VCaP (cell line): ENCODE data around the gene HTR6.

Source experiments
- H3K27ac ChIP-seq: fragments of 450-650 bp; 2 replicates; pipeline ENCODE4 v1.5.1; 2017
- CTCF ChIP-seq: fragments of 450-650 bp; conservative IDR thresholded peaks from 2 replicates; pipeline ENCODE4 v1.5.1; 2017; ENCODE audit warnings: mild to moderate bottlenecking, moderate library complexity

Gene HTR6

GRCh38 chr1:19689085-19689757, 24.5 kb downstream of the HTR6 start:
- H3K27ac ChIP-seq: no peak overlapping the region
- no peak for TF ChIP-seq CTCF

- no peak for TF ChIP-seq CTCF
- no peak overlapping the region for H3K27ac ChIP-seq
Measured at GRCh38 chr1:19689856-19690255, 25.2 kb downstream of the HTR6 start.

GRCh38 chr1:19690342-19690741, 25.7 kb downstream of the HTR6 start:
- no peak for TF ChIP-seq CTCF
- H3K27ac ChIP-seq: no peak overlapping the region

GRCh38 chr1:19694298-19694697, 29.6 kb downstream of the HTR6 start:
- TF ChIP-seq CTCF: no peak
- H3K27ac ChIP-seq: no peak overlapping the region

GRCh38 chr1:19695772-19696171, 31.1 kb downstream of the HTR6 start:
- H3K27ac ChIP-seq: no peak overlapping the region
- no peak for TF ChIP-seq CTCF

- TF ChIP-seq CTCF: no peak
- H3K27ac ChIP-seq: no peak overlapping the region
Measured at GRCh38 chr1:19696820-19697219, 32.1 kb downstream of the HTR6 start.

- TF ChIP-seq CTCF: no peak
- H3K27ac ChIP-seq: no peak overlapping the region
Measured at GRCh38 chr1:19698181-19698580, 33.5 kb downstream of the HTR6 start.
